ENCODE data around the gene KRTAP10-8.
"Not testable (repeated sequence)": the region's sequence is repeated elsewhere in the genome, so short reads cannot be mapped to it uniquely, and the experiment has no call there.

Gene KRTAP10-8

DNA sequence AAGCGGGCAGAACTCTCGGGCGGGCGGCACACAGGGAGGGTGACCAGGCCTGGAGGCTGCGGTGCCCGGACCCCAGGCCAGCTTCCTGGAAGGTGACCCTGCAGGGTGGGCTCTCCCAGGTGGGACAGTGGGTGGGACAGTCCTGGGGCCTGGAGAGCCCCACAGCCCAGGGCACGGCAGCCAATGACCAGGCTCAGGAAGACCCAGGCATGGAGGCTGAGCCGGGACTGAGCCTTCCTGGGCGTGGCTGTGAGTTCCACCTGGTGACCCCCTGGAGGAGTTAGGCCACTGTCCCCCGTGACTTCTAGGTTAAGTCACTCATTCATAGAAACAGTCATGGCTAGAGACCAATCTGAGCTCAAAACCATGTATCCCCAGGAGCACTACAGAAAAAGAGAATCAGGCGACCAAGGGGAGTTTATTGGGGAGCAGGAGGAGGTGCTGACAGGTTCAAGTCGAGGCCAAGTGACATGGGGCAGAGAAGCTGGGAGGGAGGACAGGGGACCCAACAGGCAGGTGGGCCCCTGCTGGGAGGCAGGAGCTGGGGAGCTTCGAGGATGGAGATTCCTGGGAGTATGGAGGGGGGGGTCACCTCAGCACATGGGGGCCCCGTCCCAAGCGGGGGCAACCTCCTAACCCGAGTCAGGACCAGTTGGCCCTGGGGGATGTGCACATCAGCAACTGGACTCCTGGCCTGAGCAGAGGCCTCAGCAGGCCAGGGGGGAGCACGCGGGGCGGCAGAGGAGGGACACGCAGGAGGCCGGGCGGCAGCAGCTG lies 32.6 kb upstream of the KRTAP10-8 start:
- H3K4me3 ChIP-seq (ENCODE audit: low read depth, low read length), result no peak overlapping the region

GRCh38 chr21:44579833-44580144 lies 32.1 kb upstream of the KRTAP10-8 start:
- H3K4me3 ChIP-seq (ENCODE audit: low read depth, low read length), result no peak overlapping the region

GRCh38 chr21:44580231-44580821 lies 31.6 kb upstream of the KRTAP10-8 start, which contains the start of gene KRTAP10-5:
TSS of gene KRTAP10-5 (minus strand) at chr21:44580604. CDS start at chr21:44580578, 26 bp downstream.
- not testable (repeated sequence) for H3K4me3 ChIP-seq (ENCODE audit: low read depth, low read length)

GRCh38 chr21:44581158-44581557 lies 30.7 kb upstream of the KRTAP10-8 start:
- H3K4me3 ChIP-seq (ENCODE audit: low read depth, low read length), result no peak overlapping the region

DNA sequence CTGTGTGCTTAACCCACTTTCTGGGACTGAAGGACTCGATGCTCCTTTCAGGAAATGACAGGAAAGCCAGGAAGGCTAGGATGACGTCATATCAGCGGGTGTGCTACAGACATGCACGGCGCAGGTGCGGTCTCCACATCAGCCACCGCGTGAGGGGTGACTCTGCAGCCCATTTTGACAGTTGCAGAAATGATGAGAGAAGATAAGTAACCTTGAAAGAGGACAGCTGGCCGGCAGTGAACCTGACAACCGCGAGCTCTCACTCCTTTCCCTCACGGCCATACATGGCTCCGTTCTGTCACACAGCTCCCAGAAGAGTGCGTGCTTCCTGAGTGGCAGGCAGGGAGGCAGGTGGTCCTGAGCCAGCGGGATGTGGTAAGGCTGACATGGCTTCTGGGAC lies 29.8 kb upstream of the KRTAP10-8 start:
- no peak overlapping the region for H3K4me3 ChIP-seq (ENCODE audit: low read depth, low read length)

- H3K4me3 ChIP-seq (ENCODE audit: low read depth, low read length), result no peak overlapping the region
Measured at GRCh38 chr21:44583089-44583799, 28.6 kb upstream of the KRTAP10-8 start.

GRCh38 chr21:44583800-44584147 lies 28.1 kb upstream of the KRTAP10-8 start:
- no peak overlapping the region for H3K4me3 ChIP-seq (ENCODE audit: low read depth, low read length)

GRCh38 chr21:44585892-44586291 lies 26.0 kb upstream of the KRTAP10-8 start:
- H3K4me3 ChIP-seq (ENCODE audit: low read depth, low read length), result no peak overlapping the region

GRCh38 chr21:44589094-44589493 lies 22.8 kb upstream of the KRTAP10-8 start:
- H3K4me3 ChIP-seq (ENCODE audit: low read depth, low read length), result no peak overlapping the region

DNA sequence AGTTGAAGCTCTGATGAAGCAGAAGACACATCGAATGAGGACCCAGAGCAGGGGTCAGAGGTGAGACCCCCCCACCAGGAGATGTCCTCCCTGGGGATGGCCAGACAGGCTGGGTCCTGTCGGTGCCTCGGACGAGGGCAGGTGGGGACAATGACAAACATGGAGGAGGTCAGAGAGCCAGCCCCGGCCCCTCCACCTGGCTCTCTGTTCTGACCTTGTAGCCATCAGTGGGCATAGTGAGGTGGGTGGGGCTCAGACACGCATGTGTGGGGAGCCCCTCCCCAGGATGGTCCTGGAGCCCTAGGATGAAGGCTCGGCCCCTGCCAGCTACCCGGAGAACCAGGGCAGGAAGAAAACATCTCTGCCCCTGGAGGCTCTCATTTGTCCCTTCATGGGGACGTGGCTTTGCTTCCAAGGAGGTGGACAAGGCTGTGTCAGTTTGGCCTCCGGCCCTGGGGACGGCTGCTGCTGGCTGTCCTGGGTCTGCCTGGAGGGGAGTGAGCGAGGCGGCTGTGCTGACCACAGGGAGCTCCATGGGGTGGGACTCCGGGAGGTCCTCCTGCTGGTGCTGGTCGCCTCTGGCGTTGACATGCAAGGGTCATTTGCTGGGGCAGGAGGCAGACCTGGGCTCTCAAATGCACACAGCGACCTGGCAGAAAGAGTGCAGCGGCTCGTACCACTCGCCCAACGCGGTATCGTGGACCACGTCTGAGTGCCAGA lies 22.1 kb upstream of the KRTAP10-8 start:
- no peak overlapping the region for H3K4me3 ChIP-seq (ENCODE audit: low read depth, low read length)

GRCh38 chr21:44590311-44590721 lies 21.6 kb upstream of the KRTAP10-8 start:
- H3K4me3 ChIP-seq (ENCODE audit: low read depth, low read length), result no peak overlapping the region

- not testable (repeated sequence) for H3K4me3 ChIP-seq (ENCODE audit: low read depth, low read length)
Measured at GRCh38 chr21:44590897-44591800, 20.7 kb upstream of the KRTAP10-8 start.

DNA sequence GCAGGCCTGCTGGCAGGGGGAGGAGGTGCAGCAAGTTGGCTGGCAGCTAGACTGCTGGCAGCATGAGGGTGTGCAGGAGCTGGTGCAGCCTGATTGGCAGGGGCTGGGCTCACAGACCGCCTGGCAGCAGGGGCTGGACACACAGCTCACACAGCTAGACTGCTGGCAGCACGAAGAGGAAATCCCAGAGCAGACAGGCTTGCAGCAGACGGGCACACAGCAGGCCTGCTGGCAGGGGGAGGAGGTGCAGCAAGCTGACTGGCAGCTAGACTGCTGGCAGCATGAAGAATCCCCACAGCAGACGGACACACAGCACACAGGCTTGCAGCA lies 20.1 kb upstream of the KRTAP10-8 start:
- H3K4me3 ChIP-seq (ENCODE audit: low read depth, low read length), result not testable (repeated sequence)

DNA sequence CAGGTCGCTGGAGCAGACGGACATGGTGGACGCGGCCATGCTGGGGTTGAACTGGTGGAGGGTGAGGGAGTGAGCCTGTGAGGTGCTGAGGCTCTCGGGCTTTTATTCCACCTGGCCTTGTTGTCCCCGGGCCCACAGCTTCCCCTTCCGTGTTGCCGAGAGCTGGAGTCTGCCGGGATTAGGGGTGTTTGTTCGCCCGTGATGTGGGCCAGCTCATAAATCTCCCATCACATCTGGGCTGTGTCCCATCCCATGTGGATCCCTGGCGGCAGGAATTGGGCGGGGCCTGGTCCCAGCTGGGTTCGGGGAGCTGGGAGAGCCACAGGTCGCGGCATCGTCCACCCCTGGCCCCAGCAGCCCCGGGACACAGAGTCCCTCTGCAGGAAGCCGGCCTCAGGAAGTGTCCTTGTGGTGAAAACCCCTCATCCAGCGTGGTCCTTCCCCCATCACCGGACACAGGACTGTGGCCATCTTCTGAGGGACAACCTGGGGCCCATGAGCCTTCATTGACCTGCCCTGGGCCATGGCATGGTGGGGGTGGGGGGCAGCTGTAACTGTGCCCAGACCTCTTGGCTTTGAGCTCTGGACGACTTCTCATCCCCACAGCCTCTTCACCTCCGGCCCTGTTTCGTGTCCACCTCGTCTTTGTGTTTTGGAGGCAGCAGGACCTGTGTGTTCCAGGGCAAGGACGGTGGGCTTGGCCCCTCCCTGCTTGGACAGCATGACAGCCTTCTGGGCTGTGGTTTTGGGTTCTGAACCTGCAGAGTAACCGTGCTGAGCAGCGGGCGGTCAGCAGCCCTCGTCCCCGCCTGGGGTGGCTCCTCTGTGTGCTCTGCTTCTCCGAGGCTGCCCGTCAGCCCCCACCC lies 19.2 kb upstream of the KRTAP10-8 start, which contains the start of gene KRTAP10-6:
Gene KRTAP10-6 (minus strand): TSS at position 60 of the 866 bp plus-strand sequence. CDS start 21 bp downstream, at position 39.
- H3K4me3 ChIP-seq (ENCODE audit: low read depth, low read length), result no peak within 1 kb of the TSS

- H3K4me3 ChIP-seq (ENCODE audit: low read depth, low read length), result no peak overlapping the region
Measured at GRCh38 chr21:44593598-44594405, 18.1 kb upstream of the KRTAP10-8 start.

DNA sequence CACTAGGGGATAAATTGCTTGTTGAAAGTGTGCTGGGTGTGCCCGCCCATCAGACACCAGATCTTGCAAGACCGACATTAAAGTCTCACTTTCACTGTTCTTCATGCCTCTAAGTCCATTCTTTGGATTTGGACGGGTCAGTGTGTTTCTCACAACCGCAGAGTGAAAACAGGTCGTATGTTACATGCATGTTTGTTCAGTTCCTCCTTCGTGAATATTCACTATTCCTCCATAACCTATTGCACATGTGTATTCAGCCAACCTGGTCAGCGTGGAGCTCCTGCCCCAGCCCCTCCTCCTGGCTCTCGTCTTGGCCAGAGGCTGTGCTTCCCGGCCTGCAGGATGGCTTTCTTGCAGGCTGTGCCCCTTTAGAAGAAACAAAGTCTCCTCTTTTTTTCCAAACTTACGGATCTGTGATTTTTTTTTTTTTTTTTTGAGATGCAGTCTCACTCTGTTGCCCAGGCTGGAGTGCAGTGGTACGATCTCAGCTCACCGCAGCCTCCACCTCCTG lies 17.4 kb upstream of the KRTAP10-8 start:
- no peak overlapping the region for H3K4me3 ChIP-seq (ENCODE audit: low read depth, low read length)

DNA sequence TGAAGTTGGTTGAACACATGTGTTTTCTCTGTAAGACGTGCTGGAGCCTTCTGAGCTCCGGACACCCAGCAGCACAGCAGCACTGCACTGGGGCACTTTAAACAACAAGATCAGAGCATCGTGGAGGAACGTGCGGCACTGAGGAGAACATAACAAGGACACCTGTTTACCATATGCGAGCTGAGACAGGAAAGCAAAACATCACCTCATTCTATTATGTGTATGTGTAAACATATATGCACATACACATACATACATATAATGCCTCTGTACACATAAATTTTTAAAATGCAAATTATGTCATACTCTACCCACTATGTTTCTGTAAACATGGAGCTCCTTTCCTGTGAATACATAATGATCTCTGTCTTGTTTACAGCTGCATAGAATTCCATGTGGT lies 16.4 kb upstream of the KRTAP10-8 start:
- no peak overlapping the region for H3K4me3 ChIP-seq (ENCODE audit: low read depth, low read length)

DNA sequence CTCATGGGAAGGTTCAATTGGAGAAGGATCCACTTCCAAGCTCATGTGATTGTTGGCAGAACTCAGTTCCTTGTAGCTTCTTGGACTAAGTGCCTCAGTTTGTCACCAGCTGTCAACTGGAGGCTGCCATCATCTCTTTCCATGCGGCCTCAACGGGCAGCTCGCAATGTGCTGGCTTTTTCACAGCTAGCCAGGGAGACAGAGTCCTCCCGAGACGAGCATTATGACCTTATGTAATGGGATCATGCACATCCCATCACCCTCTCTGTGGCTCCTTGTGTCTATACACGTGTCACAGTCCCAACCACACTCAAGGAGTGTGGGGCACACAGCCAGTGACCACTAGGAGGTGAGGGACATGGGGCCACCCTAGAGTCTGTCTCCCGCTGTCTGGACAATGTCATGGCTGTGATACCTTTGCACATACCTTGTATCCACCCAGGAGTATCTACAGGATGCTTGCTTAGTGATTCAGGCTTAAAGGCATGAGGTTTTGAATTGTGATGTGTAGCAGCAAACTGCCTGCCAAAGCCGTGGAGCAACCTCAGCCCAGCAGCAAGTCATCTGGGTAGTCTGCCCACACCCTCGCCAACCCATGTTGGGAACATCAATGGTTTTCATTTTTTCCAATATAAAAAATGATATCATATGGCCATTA lies 15.7 kb upstream of the KRTAP10-8 start:
- H3K4me3 ChIP-seq (ENCODE audit: low read depth, low read length), result no peak overlapping the region
